GM06990 (cell line): ENCODE results near the gene NMS.
"Not testable (repeated sequence)": the region's sequence is repeated elsewhere in the genome, so short reads cannot be mapped to it uniquely, and the experiment has no call there.

Experiments used
- DNase-seq: peaks from one replicate; pipeline ENCODE4 v3.0.0-alpha.2; 2011; ENCODE audit not compliant: insufficient read length; ENCODE audit errors: extremely low read depth
- H3K27me3 ChIP-seq: replicated peaks from 2 replicates; pipeline ENCODE4 v1.6.0; 2011; ENCODE audit warnings: low read length; ENCODE audit not compliant: control insufficient read depth, insufficient read depth
- H3K36me3 ChIP-seq: 2 replicates; pipeline ENCODE4 v1.5.1; 2011; ENCODE audit warnings: low read length; ENCODE audit not compliant: control insufficient read depth, insufficient read depth
- H3K4me3 ChIP-seq: replicated peaks from 2 replicates; pipeline ENCODE4 v1.5.1; 2011; ENCODE audit warnings: low read depth, mild to moderate bottlenecking, control low read depth, low read length
- TF ChIP-seq, protein P1 (sequence below): IDR thresholded peaks from 2 replicates; pipeline ENCODE4 v1.5.1; 2011; ENCODE audit warnings: low read length, control low read depth, mild to moderate bottlenecking, inconsistent platforms; ENCODE audit not compliant: insufficient read depth, poor library complexity, severe bottlenecking

The NMS gene

DNA sequence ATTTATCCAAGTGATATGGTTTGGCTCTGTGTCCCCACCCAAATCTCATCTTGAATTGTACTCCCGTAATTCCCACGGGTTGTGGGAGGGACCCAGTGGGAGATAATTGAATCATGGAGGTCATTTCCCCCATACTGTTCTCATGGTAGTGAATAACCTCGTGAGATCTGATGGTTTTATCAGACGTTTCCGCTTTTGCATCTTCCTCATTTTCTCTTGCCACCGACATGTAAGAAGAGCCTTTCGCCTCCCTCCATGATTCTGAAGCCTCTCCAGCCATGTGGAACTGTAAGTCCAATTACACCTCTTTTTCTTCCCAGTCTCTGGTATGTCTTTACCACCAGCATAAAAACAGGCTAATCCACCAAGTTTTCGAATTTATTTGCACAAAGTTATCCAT lies 32.5 kb upstream of the NMS start:
- no peaks in the 10 kb centered on the region for H3K27me3 ChIP-seq
- TF ChIP-seq, protein P1, sequence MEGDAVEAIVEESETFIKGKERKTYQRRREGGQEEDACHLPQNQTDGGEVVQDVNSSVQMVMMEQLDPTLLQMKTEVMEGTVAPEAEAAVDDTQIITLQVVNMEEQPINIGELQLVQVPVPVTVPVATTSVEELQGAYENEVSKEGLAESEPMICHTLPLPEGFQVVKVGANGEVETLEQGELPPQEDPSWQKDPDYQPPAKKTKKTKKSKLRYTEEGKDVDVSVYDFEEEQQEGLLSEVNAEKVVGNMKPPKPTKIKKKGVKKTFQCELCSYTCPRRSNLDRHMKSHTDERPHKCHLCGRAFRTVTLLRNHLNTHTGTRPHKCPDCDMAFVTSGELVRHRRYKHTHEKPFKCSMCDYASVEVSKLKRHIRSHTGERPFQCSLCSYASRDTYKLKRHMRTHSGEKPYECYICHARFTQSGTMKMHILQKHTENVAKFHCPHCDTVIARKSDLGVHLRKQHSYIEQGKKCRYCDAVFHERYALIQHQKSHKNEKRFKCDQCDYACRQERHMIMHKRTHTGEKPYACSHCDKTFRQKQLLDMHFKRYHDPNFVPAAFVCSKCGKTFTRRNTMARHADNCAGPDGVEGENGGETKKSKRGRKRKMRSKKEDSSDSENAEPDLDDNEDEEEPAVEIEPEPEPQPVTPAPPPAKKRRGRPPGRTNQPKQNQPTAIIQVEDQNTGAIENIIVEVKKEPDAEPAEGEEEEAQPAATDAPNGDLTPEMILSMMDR: no peak
- H3K4me3 ChIP-seq: no peak overlapping the region
- DNase-seq: no peak
- no peaks in the 10 kb centered on the region for H3K36me3 ChIP-seq

DNA sequence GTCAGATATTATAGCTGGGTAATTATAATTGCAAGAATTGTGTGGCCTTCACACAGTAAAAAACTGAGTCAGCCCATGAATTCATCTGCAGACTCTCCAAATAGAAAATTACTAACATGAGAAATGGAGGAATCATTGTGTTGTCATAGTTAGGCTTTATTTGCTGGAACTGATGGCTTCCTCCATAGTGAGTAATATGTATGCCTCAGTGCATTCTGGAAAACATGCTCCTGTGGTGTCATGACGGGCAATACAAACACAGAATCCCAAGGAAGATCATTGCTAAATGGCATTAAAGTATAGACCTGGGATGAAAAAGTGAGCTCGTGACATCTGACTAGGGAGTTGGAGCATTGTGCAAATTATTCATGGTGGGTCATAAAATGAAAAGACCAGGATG lies 23.6 kb upstream of the NMS start:
- Histone ChIP-seq H3K4me3 (no peak overlapping the region), H3K36me3 (no peaks in the 10 kb centered on the region), H3K27me3 (no peaks in the 10 kb centered on the region; the same call in 1 of the 2 replicates)
- DNase-seq: no peak
- TF ChIP-seq, protein P1: no peak

DNA sequence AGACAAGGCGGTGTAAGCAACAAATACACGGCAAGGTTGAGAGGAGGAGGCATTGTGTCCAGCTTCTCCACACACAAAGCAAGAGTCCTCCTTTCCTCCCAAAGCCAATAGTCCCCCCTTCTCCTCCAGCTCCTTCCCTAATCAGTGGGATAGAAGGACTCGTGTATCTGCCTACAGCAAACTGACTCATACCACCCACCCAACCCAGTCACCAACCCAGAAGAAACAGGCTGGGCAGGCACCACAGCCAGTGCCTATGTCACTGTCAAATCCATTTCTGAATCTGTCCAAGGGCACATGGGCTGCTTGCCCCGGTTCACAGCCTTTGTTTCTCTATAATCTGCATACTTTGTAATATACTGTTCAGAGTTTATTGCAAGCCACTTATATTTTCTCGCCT lies 19.2 kb upstream of the NMS start:
- H3K4me3 ChIP-seq: no peak overlapping the region
- TF ChIP-seq, protein P1: no peak
- H3K27me3 ChIP-seq: no peaks in the 10 kb centered on the region; the same call in 1 of the 2 replicates
- H3K36me3 ChIP-seq: no peaks in the 10 kb centered on the region
- DNase-seq: no peak

DNA sequence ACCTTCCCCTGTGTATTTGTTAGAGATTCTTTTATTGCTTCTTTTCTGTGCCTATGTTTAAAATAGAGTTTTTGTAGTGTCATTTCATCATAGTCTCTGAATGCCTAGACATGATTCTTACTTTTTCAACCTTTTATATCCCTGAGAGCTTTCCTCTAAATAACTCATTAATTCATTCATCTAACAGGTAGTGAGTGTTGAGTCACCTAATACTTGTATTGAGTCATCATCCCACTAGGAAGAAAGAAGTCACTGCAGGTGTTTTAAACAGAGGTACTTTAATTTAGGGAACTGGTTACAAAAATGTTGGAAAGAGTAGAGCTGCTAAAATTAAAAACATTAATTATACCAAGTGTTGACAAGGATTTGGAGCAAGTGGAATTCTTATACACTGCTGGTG lies 18.5 kb upstream of the NMS start:
- no peaks in the 10 kb centered on the region; the same call in 1 of the 2 replicates for H3K27me3 ChIP-seq
- TF ChIP-seq, protein P1: no peak
- DNase-seq: no peak

DNA sequence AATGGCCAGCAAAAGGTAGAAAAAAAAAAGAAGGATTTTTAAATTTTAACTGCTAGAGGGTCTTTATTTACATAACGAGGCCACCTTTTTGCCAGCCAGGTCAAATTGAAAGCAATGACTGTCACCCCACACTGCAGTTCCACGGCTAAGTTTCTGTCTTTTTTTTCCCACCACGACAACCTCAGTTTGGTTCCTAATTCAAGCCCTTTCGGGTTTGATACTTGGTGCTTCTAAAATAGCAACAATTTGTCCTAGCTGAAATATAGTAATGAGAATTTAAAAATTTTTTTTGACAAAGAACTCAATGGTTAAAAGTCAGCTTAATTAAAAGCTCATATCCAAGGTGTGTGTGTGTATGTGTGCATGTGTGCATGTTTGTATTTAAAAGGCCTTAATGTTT lies 16.4 kb upstream of the NMS start:
- H3K27me3 ChIP-seq: no peaks in the 10 kb centered on the region; the same call in 1 of the 2 replicates
- no peaks in the 10 kb centered on the region for H3K36me3 ChIP-seq
- TF ChIP-seq, protein P1: no peak
- DNase-seq: peak; percentile 21
- no peak overlapping the region for H3K4me3 ChIP-seq

More for the DNA sequence above, 18.5 kb upstream of the NMS start:
- Histone ChIP-seq H3K36me3 (no peaks in the 10 kb centered on the region), H3K4me3 (no peak overlapping the region)

DNA sequence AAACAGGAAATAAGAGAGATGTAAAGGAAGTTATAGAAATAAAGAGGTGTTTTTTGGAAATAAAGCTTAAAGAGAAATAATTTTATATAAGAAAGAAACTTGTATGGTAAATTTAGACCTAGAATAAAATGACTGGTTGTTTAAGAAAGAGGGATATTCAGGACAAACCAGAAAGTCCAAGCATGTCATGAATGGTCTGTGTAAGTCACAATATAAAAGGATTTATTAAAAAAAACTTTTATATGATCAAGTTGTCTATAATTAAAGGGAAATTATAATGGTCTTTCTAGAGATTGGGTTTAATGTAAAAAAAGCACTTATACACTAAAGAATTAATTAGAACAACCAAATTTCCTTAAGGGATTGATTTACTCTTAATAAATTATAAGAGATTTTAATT lies 13.9 kb upstream of the NMS start:
- H3K4me3 ChIP-seq, DNase-seq: not testable (repeated sequence)

More for the DNA sequence above, 13.9 kb upstream of the NMS start:
- H3K27me3 ChIP-seq, H3K36me3 ChIP-seq: not testable (repeated sequence)
